Transverse colon (tissue), 4 donors: Measurements from ENCODE around the gene AGPAT3. TPM values are rescaled to one million over a fixed set of nuclear protein-coding genes. Genes with fewer than 3 reads are reported as not detected.

Source experiments
- DNase-seq: peaks from one replicate; pipeline ENCODE4 v3.0.0-alpha.2; 2019
- H3K27ac ChIP-seq, 4 donors: fragments of 200-600 bp; sonication (generic); 2 replicates each; pipeline ENCODE4 v1.5.1; 2016 to 2018; ENCODE audit warnings: inconsistent platforms in 4 of 4
- H3K27me3 ChIP-seq: fragments of 200-600 bp; sonication (generic); 2 replicates; pipeline ENCODE4 v1.5.1; 2017; ENCODE audit warnings: inconsistent platforms
- H3K36me3 ChIP-seq, 4 donors: fragments of 200-600 bp; sonication (generic); 2 replicates each; pipeline ENCODE4 v1.5.1; 2017 to 2019; ENCODE audit warnings: inconsistent platforms in 4 of 4
- H3K4me1 ChIP-seq, 4 donors: fragments of 200-600 bp; sonication (generic); 2 replicates each; pipeline ENCODE4 v1.5.1; 2017 to 2020; ENCODE audit warnings: inconsistent platforms in 4 of 4
- H3K4me3 ChIP-seq, 4 donors: fragments of 200-600 bp; sonication (generic); 1 replicate in 1 of 4; 2 replicates in 3 of 4; pipeline versions ENCODE4 v1.5.1 to v1.6.1; 2017 to 2019; ENCODE audit warnings: inconsistent platforms in 4 of 4
- H3K9me3 ChIP-seq, 2 donors: fragments of 200-600 bp; sonication (generic); 2 replicates each; pipeline ENCODE4 v1.5.1; 2017 to 2019; ENCODE audit warnings: inconsistent platforms in 2 of 2
- CTCF ChIP-seq, 5 experiments: fragments of 200-600 bp in 3 of 5; fragments of 450-650 bp in 2 of 5; sonication (generic) in 3 of 5; IDR thresholded peaks; 1 replicate in 2 of 5; 2 replicates in 3 of 5; pipeline ENCODE4 v1.5.1; 2016 to 2017; ENCODE audit warnings: antibody characterized with exemption in 5 of 5, inconsistent platforms in 3 of 5, mild to moderate bottlenecking in 2 of 5, moderate library complexity in 1 of 5
- EP300 ChIP-seq: sonication (generic); formaldehyde crosslinking; IDR thresholded peaks from one replicate; pipeline ENCODE4 v1.6.1; 2017; ENCODE audit warnings: antibody characterized with exemption, low read depth
- POLR2A ChIP-seq: fragments of 450-650 bp; IDR thresholded peaks from one replicate; pipeline ENCODE4 v1.6.1; 2016; ENCODE audit warnings: antibody characterized with exemption, mild to moderate bottlenecking, moderate library complexity
- POLR2AphosphoS5 ChIP-seq, 3 donors: sonication (generic); formaldehyde crosslinking; IDR thresholded peaks; one replicate each; pipeline ENCODE4 v1.6.1; 2016; ENCODE audit warnings: antibody characterized with exemption in 3 of 3
- WGBS, 2 donors: methylation state at CpG; one replicate each; pipeline ENCODE4 v1.1.5; 2018; ENCODE audit warnings: low coverage in 1 of 2; 5-methylcytosine and 5-hydroxymethylcytosine counted together
- in situ Hi-C, 4 donors: fragments of 200-750 bp; cut with MboI; loops; one replicate each; pipeline versions ENCODE4 v1.15.0 to v1.15.1; 2017; ENCODE audit warnings: low sequenced_read_pairs in 3 of 4, low pct_ligation_motif_present in 1 of 4, low pct_unique_long_range_greater_than_20kb in 1 of 4
- intact Hi-C: fragments of 100-400 bp; cut with DNase I; formaldehyde crosslinking; loops from one replicate; pipeline ENCODE4 v1.15.1; 2023; ENCODE audit warnings: low total_unique reads
- total RNA-seq, 4 donors: library from RNA; depleted of rRNA; stranded (reverse); fragments of >200 nt; gene quantifications; one replicate each; pipeline ENCODE4 v1.1.0, GENCODE V29; 2016

AGPAT3 gene
- total RNA-seq, 4 donors from 2014 or later, result 59.9 to 116 (median 85.3) TPM

- H3K27me3 ChIP-seq, result no peaks in the 10 kb centered on the region
- TF ChIP-seq CTCF (IDR thresholded peaks at IDR 0.05) (no peak), POLR2A (no peak), POLR2AphosphoS5 (IDR thresholded peaks at IDR 0.05) (no peak)
- H3K4me1 ChIP-seq, result no peaks in the 10 kb centered on the region
- intact Hi-C loops (loop anchor here (10.0 kb wide), 1 partner anchor 1403 kb away; no protein-coding TSS in a partner anchor), in situ Hi-C loops (no loop called here)
- H3K9me3 ChIP-seq, result no peaks in the 10 kb centered on the region
- H3K36me3 ChIP-seq, result peaks cover 0 to 30% (median 14%) of the 10 kb centered on the region in 4 donors
- no peak overlapping the region for H3K4me3 ChIP-seq
- DNase-seq, result no peak
- WGBS, 2 donors, result 94 to 100% methylated on average over 5 of the region's 15 CpGs
- no peak overlapping the region for H3K27ac ChIP-seq
Observed at GRCh38 chr21:43967981-43968380, 103.0 kb downstream of the AGPAT3 start.

- 90 to 93% methylated on average over 8 to 19 of the region's 19 CpGs for WGBS, 2 donors
- no peak for TF ChIP-seq EP300
- no peak for TF ChIP-seq POLR2A
- TF ChIP-seq CTCF (IDR thresholded peaks at IDR 0.05), result no peak
- TF ChIP-seq POLR2AphosphoS5 (IDR thresholded peaks at IDR 0.05), result no peak
- DNase-seq, result no peak
- no peak overlapping the region for H3K4me3 ChIP-seq
- no peaks in the 10 kb centered on the region for H3K27me3 ChIP-seq
- no peaks in the 10 kb centered on the region for H3K9me3 ChIP-seq
- intact Hi-C loops, result loop anchor here (10.0 kb wide), 1 partner anchor 1404 kb away; no protein-coding TSS in a partner anchor
- H3K4me1 ChIP-seq, result no peaks in the 10 kb centered on the region
- H3K36me3 ChIP-seq, result peaks cover 0 to 30% (median 14%) of the 10 kb centered on the region in 4 donors
- in situ Hi-C loops, result no loop called here
- no peak overlapping the region for H3K27ac ChIP-seq
Observed at GRCh38 chr21:43968410-43969114, 103.5 kb downstream of the AGPAT3 start.

GRCh38 chr21:43969115-43969444 lies 104.1 kb downstream of the AGPAT3 start:
- no peaks in the 10 kb centered on the region for H3K9me3 ChIP-seq
- WGBS, 2 donors, result 89% methylated on average over 15 of the region's 17 CpGs; no CpG with 5 or more reads in 1 of the 2 donors
- H3K27me3 ChIP-seq, result no peaks in the 10 kb centered on the region
- DNase-seq, result no peak
- intact Hi-C loops, result loop anchor here (10.0 kb wide), 1 partner anchor 1404 kb away; no protein-coding TSS in a partner anchor
- no peaks in the 10 kb centered on the region for H3K4me1 ChIP-seq
- peaks cover 0 to 30% (median 14%) of the 10 kb centered on the region in 4 donors for H3K36me3 ChIP-seq
- no peak for TF ChIP-seq CTCF (IDR thresholded peaks at IDR 0.05)
- TF ChIP-seq EP300, result no peak
- TF ChIP-seq POLR2AphosphoS5 (IDR thresholded peaks at IDR 0.05), result no peak
- TF ChIP-seq POLR2A, result no peak
- no peak overlapping the region for H3K4me3 ChIP-seq
- H3K27ac ChIP-seq, result no peak overlapping the region
- in situ Hi-C loops, result no loop called here

GRCh38 chr21:43970551-43970950 lies 105.5 kb downstream of the AGPAT3 start:
- TF ChIP-seq CTCF (IDR thresholded peaks at IDR 0.05) (no peak), EP300 (no peak), POLR2AphosphoS5 (IDR thresholded peaks at IDR 0.05) (no peak), POLR2A (no peak)
- DNase-seq, result no peak
- no peaks in the 10 kb centered on the region for H3K9me3 ChIP-seq
- no peaks in the 10 kb centered on the region for H3K4me1 ChIP-seq
- intact Hi-C loops (no loop called here), in situ Hi-C loops (no loop called here)
- no peaks in the 10 kb centered on the region for H3K27me3 ChIP-seq
- no peak overlapping the region for H3K4me3 ChIP-seq
- 93 to 98% methylated on average over 8 to 18 of the region's 18 CpGs for WGBS, 2 donors
- no peak overlapping the region for H3K27ac ChIP-seq
- peaks cover 0 to 30% (median 14%) of the 10 kb centered on the region in 4 donors for H3K36me3 ChIP-seq
